Lower lobe of right lung (tissue), 2 donors: ENCODE results near the gene KRT77. TPM values are rescaled to one million over a fixed set of nuclear protein-coding genes. Genes with fewer than 3 reads are reported as not detected.

ENCODE experiments used
- ATAC-seq, 2 donors: fragments of 200-7000 bp; cut with Tn5 transposase; one replicate each; pipeline ENCODE4 v1.9.1; 2020 to 2022; ENCODE audit warnings: mild to moderate bottlenecking in 2 of 2, moderate library complexity in 2 of 2
- DNase-seq: peaks from one replicate; pipeline ENCODE4 v3.0.0-alpha.2; 2020
- H3K27ac ChIP-seq: fragments of 200-600 bp; one replicate; pipeline ENCODE4 v1.8.0; 2022
- H3K27me3 ChIP-seq: fragments of 200-600 bp; one replicate; pipeline ENCODE4 v1.8.0; 2022; ENCODE audit warnings: low read depth
- H3K36me3 ChIP-seq: fragments of 200-600 bp; one replicate; pipeline ENCODE4 v1.8.0; 2022; ENCODE audit warnings: mild to moderate bottlenecking
- H3K4me1 ChIP-seq: fragments of 200-600 bp; one replicate; pipeline ENCODE4 v1.8.0; 2022
- H3K4me3 ChIP-seq: fragments of 200-600 bp; one replicate; pipeline ENCODE4 v1.8.0; 2022; ENCODE audit warnings: mild to moderate bottlenecking
- H3K9me3 ChIP-seq: fragments of 200-600 bp; one replicate; pipeline ENCODE4 v1.8.0; 2022
- CTCF ChIP-seq: fragments of 200-600 bp; IDR thresholded peaks from one replicate; pipeline ENCODE4 v1.8.0; 2022; ENCODE audit warnings: antibody characterized with exemption, mild to moderate bottlenecking
- intact Hi-C: fragments of 100-400 bp; cut with DNase I; formaldehyde crosslinking; loops from one replicate; pipeline ENCODE4 v1.11.0; 2022
- total RNA-seq: library from RNA; stranded (reverse); fragmentation: NEBNext Ultra II Directional; extraction: Animal tissue kit (Norgen Biotek cat#: 25700); gene quantifications from one replicate; pipeline ENCODE4 v1.2.1, GENCODE V29; 2021
- donor health status: DM: no; HTN: yes; CAD: no; lungs with severe emphysema.

KRT77 gene
- total RNA-seq, 1 donor from 2014 or later = not detected

- H3K27me3 ChIP-seq = peaks cover 8% of the 10 kb centered on the region
- H3K4me3 ChIP-seq = no peak overlapping the region
- no peaks in the 10 kb centered on the region for H3K4me1 ChIP-seq
- ATAC-seq = no peak
- no peaks in the 10 kb centered on the region for H3K36me3 ChIP-seq
- no peaks in the 10 kb centered on the region for H3K9me3 ChIP-seq
- DNase-seq = no peak
- H3K27ac ChIP-seq = no peak overlapping the region
- no peak for TF ChIP-seq CTCF
- intact Hi-C loops = no loop called here
Measured at GRCh38 chr12:52646613-52647012, 56.7 kb downstream of the KRT77 start.

- H3K9me3 ChIP-seq = no peaks in the 10 kb centered on the region
- no peak for TF ChIP-seq CTCF
- DNase-seq = no peak
- H3K27ac ChIP-seq = no peak overlapping the region
- ATAC-seq = peak; percentile 7 to 27
- H3K4me3 ChIP-seq = no peak overlapping the region
- H3K4me1 ChIP-seq = no peaks in the 10 kb centered on the region
- H3K36me3 ChIP-seq = no peaks in the 10 kb centered on the region
- peaks cover 8% of the 10 kb centered on the region for H3K27me3 ChIP-seq
- intact Hi-C loops = no loop called here
Measured at GRCh38 chr12:52645982-52646381, 57.3 kb downstream of the KRT77 start.

- Histone ChIP-seq H3K27ac (no peak overlapping the region), H3K27me3 (peaks cover 8% of the 10 kb centered on the region), H3K36me3 (no peaks in the 10 kb centered on the region), H3K4me1 (no peaks in the 10 kb centered on the region), H3K9me3 (no peaks in the 10 kb centered on the region), H3K4me3 (no peak overlapping the region)
- TF ChIP-seq CTCF = no peak
- intact Hi-C loops = no loop called here
- DNase-seq = no peak
- ATAC-seq = peak; percentile 45 to 69
Measured at GRCh38 chr12:52645120-52645761, 58.1 kb downstream of the KRT77 start.

GRCh38 chr12:52644078-52644415, 59.3 kb downstream of the KRT77 start:
- H3K4me1 ChIP-seq = no peaks in the 10 kb centered on the region
- H3K36me3 ChIP-seq = no peaks in the 10 kb centered on the region
- no peak for ATAC-seq
- intact Hi-C loops = no loop called here
- TF ChIP-seq CTCF = no peak
- DNase-seq = no peak
- H3K27ac ChIP-seq = no peak overlapping the region
- H3K9me3 ChIP-seq = no peaks in the 10 kb centered on the region
- H3K4me3 ChIP-seq = no peak overlapping the region
- H3K27me3 ChIP-seq = peaks cover 8% of the 10 kb centered on the region

GRCh38 chr12:52643233-52644077, 59.9 kb downstream of the KRT77 start:
- Histone ChIP-seq H3K36me3 (no peaks in the 10 kb centered on the region), H3K27me3 (peaks cover 8% of the 10 kb centered on the region), H3K4me3 (no peak overlapping the region), H3K27ac (no peak overlapping the region), H3K9me3 (no peaks in the 10 kb centered on the region), H3K4me1 (no peaks in the 10 kb centered on the region)
- no peak for TF ChIP-seq CTCF
- no peak for DNase-seq
- no peak for ATAC-seq
- intact Hi-C loops = no loop called here
